HPDE6-E6E7 (cell line): ENCODE measurements around the gene PCBP3.
"Not testable (repeated sequence)": the region's sequence is repeated elsewhere in the genome, so short reads cannot be mapped to it uniquely, and the experiment has no call there.

ENCODE experiments used
- DNase-seq: peaks from one replicate; pipeline ENCODE4 v3.0.0; 2011; ENCODE audit warnings: missing footprints; ENCODE audit errors: extremely low spot score

PCBP3 gene

GRCh38 chr21:45966791-45967394, 323.4 kb downstream of the PCBP3 start:
- no peak for DNase-seq

GRCh38 chr21:45969921-45970673, 326.6 kb downstream of the PCBP3 start:
- no peak for DNase-seq

GRCh38 chr21:45970674-45971615, 327.4 kb downstream of the PCBP3 start:
- no peak for DNase-seq

- DNase-seq, result no peak
Observed at GRCh38 chr21:45971616-45972352, 328.3 kb downstream of the PCBP3 start.

- DNase-seq, result no peak
Observed at GRCh38 chr21:45972353-45972715, 328.8 kb downstream of the PCBP3 start.

- no peak for DNase-seq
Observed at GRCh38 chr21:45972716-45973474, 329.4 kb downstream of the PCBP3 start.

GRCh38 chr21:45973475-45974072, 330.0 kb downstream of the PCBP3 start:
- no peak for DNase-seq

GRCh38 chr21:45974073-45975019, 330.8 kb downstream of the PCBP3 start:
- DNase-seq, result no peak

GRCh38 chr21:45975020-45975666, 331.6 kb downstream of the PCBP3 start:
- no peak for DNase-seq

- not testable (repeated sequence) for DNase-seq
Observed at GRCh38 chr21:45975667-45976409, 332.3 kb downstream of the PCBP3 start.

GRCh38 chr21:45976701-45977311, 333.3 kb downstream of the PCBP3 start:
- no peak for DNase-seq

GRCh38 chr21:45977396-45977795, 333.9 kb downstream of the PCBP3 start:
- no peak for DNase-seq

- no peak for DNase-seq
Observed at GRCh38 chr21:45979141-45979631, 335.7 kb downstream of the PCBP3 start.

- no peak for DNase-seq
Observed at GRCh38 chr21:45979651-45980050, 336.1 kb downstream of the PCBP3 start.

- DNase-seq, result no peak
Observed at GRCh38 chr21:45980271-45980670, 336.7 kb downstream of the PCBP3 start.

GRCh38 chr21:45980697-45981096, 337.2 kb downstream of the PCBP3 start:
- no peak for DNase-seq
